NB4 (cell line): Measurements from ENCODE around the gene NCLN.
"Not testable (repeated sequence)": the region's sequence is repeated elsewhere in the genome, so short reads cannot be mapped to it uniquely, and the experiment has no call there.

Source experiments
- DNase-seq: peaks from one replicate; pipeline ENCODE4 v3.0.0; 2010; ENCODE audit warnings: low read depth
- H3K4me3 ChIP-seq: one replicate; pipeline ENCODE4 v1.5.1; 2011; ENCODE audit warnings: mild to moderate bottlenecking, low read depth, low read length, moderate library complexity
- CTCF ChIP-seq: IDR thresholded peaks from one replicate; pipeline ENCODE4 v1.5.1; 2012; ENCODE audit warnings: low read depth, low read length
- MAX ChIP-seq: IDR thresholded peaks from 2 replicates; pipeline ENCODE4 v1.6.1; 2011; ENCODE audit warnings: low read depth, low read length
- MYC ChIP-seq: IDR thresholded peaks from 2 replicates; pipeline ENCODE4 v1.6.1; 2011; ENCODE audit warnings: low read depth, low read length
- POLR2A ChIP-seq: IDR thresholded peaks from 2 replicates; pipeline ENCODE4 v1.6.1; 2011; ENCODE audit warnings: mild to moderate bottlenecking; ENCODE audit not compliant: insufficient read length; ENCODE audit errors: extremely low read depth

Gene NCLN

GRCh38 chr19:3216874-3217273, 31.1 kb downstream of the NCLN start:
- no peak for TF ChIP-seq POLR2A
- no peak for TF ChIP-seq MAX
- no peak for TF ChIP-seq CTCF
- no peak for TF ChIP-seq MYC
- no peak for DNase-seq
- H3K4me3 ChIP-seq = no peak overlapping the region

- DNase-seq = no peak
- no peak overlapping the region for H3K4me3 ChIP-seq
- TF ChIP-seq MYC (no peak), MAX (no peak), POLR2A (no peak), CTCF (no peak)
Observed at GRCh38 chr19:3220576-3220975, 34.8 kb downstream of the NCLN start.

- not testable (repeated sequence) for H3K4me3 ChIP-seq
Observed at GRCh38 chr19:3221576-3221975, 35.8 kb downstream of the NCLN start.

GRCh38 chr19:3222709-3223108, 37.0 kb downstream of the NCLN start:
- TF ChIP-seq CTCF (no peak), MYC (no peak), MAX (no peak), POLR2A (no peak)
- no peak for DNase-seq
- no peak overlapping the region for H3K4me3 ChIP-seq

More at GRCh38 chr19:3221576-3221975, 35.8 kb downstream of the NCLN start:
- not testable (repeated sequence) for DNase-seq

GRCh38 chr19:3224346-3225168, 38.8 kb downstream of the NCLN start, which contains the start of gene CELF5:
TSS of gene CELF5 (plus strand) at chr19:3224661. CDS start at chr19:3224740, 79 bp downstream.
- TF ChIP-seq POLR2A = no peak
- TF ChIP-seq MYC = no peak
- no peak for TF ChIP-seq CTCF
- no peak for TF ChIP-seq MAX
- peak; percentile 33 for DNase-seq
- no peak within 1 kb of the TSS for H3K4me3 ChIP-seq

- TF ChIP-seq POLR2A (no peak), CTCF (no peak), MYC (no peak), MAX (no peak)
- DNase-seq = no peak
- no peak overlapping the region for H3K4me3 ChIP-seq
Observed at GRCh38 chr19:3225169-3225485, 39.4 kb downstream of the NCLN start.
